ENCODE results near the gene TPP1.
A peak's percentile ranks its signal among the peaks of the same experiment; 100 is the strongest.

Gene TPP1

DNA sequence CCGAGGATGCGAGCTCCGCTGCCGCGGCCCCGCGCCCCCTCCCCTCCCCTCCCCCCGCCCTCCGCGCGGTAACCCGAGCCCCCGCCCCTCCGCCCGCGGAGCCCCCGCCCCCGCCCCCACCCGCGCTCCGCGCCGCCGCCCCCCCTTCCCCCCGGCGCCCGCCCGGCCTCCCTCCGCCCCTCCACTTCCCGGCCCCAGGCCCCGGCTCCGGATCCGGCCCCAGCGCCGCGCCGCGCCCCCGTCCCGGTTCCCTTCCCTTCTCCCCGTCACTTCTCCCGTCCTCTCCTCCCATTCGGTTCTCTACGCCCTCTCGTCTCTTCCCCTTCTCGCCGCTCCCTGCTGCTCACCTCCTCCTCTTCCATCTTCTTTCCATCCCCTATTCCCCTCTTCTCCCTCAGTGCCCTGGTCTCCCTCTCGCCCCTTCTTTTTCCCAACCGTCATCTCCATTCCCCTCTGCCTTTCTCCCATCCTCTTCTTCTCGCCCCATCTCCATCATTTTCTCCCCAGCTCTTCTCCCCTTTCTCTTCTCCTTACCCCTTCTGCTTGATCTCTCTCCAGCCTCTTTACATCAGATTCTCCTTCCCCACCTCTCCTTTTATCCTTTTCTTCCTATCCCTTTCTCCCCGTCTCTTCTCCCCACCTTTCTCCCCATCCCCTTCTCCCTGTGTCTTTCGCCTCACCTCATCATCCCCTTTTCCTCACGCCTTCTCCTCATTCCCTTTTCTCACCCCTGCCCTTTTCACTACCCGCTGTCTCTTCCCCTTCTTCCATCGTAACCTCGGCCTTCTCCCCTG, 36.8 kb upstream of the TPP1 start, which contains the start of gene DCHS1:
TSS of gene DCHS1 (minus strand) at position 20 of the 794 bp plus-strand sequence. CDS start 14,196 bp downstream, outside the sequence.
- TF ChIP-seq POLR2A (IDR thresholded peaks at IDR 0.05; ENCODE audit: low read depth, low read length) (no peak), POLR2AphosphoS5 (IDR thresholded peaks at IDR 0.05; ENCODE audit: low read depth, low read length) (no peak), TAF1 (IDR thresholded peaks at IDR 0.05; ENCODE audit: borderline replicate concordance, low read depth, low read length) (no peak)
- no peak for FAIRE-seq
- DNase-seq (ENCODE audit: insufficient read length), result no peak

DNA sequence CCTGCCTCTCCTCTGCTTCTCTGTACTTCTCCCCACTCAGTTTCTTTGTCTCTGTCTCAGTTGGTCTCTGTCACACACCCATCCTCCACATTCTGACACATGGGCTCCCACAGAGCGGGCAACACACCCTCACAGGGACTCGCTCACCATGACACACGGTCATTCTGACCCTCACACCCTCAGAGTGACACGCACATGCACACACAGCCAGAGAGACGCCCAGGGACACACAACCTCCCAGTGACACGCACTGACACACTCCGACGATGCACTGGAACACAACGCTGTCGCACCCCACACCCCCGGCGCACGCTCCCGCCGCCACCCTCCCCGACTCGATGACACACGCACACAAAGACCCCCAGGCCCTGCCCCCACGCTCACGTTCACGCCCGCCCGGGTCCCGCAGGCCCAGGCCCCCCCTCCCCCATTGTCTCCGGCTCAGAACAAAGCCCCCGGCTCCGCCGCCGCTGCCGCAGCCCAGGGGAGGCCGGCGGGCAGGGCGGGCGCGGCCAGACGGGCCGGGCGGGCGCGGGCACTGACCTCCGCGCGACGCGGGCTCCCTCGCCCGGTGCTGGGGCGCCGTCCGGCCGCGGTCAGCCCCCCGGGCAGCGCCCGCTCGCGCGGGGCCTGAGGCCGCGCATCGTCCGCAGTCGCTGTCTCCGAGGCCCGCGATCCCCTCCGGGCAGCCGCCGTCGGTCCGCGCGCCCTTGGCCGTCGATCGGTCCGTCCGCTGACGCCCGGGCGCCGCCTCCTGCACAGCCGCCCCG, 36.0 kb upstream of the TPP1 start:
- TF ChIP-seq POLR2A (IDR thresholded peaks at IDR 0.05; ENCODE audit: low read depth, low read length), result no peak
- TF ChIP-seq POLR2AphosphoS5 (IDR thresholded peaks at IDR 0.05; ENCODE audit: low read depth, low read length), result no peak
- TF ChIP-seq TAF1 (IDR thresholded peaks at IDR 0.05; ENCODE audit: borderline replicate concordance, low read depth, low read length), result no peak
- FAIRE-seq, result peak; percentile 27
- DNase-seq (ENCODE audit: insufficient read length), result no peak

DNA sequence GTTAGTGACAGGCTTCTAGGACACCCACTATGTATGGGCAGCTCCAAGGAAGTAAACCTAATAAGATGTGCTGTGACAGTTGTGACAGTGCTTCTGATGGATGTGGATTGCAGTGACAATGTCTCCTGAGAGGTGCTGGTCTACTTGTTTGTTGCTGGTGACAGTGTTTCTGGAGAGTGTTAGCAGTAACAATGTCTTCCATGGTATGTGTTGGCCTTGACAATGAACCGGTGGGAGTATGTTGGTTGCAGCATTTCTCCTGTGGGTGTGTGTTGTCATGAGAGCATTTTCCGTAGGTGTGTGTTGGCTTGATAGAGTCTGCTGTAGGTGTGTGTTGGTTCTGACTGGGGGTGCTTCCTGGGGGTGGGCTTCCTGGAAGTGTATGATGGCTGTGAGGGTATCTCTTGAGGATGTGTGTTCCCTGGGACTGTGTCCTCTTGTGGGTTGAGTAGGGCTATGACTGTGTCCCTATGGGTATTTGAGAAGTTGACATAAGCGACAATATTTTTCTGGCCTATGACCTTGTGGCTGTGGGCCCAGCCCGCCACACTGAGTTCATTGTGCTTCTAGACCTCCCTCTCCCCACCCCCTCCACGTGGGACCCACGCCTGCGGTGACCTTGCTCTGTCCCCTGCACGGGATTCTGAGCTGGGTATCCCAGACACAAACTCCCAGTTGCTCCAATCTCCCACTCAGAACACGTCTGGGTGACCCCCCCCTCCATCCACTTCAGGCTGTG, 35.2 kb upstream of the TPP1 start:
- DNase-seq (ENCODE audit: insufficient read length), result no peak
- TF ChIP-seq TAF1 (IDR thresholded peaks at IDR 0.05; ENCODE audit: borderline replicate concordance, low read depth, low read length) (no peak), POLR2A (IDR thresholded peaks at IDR 0.05; ENCODE audit: low read depth, low read length) (no peak), POLR2AphosphoS5 (IDR thresholded peaks at IDR 0.05; ENCODE audit: low read depth, low read length) (no peak)
- FAIRE-seq, result peak; percentile 24

DNA sequence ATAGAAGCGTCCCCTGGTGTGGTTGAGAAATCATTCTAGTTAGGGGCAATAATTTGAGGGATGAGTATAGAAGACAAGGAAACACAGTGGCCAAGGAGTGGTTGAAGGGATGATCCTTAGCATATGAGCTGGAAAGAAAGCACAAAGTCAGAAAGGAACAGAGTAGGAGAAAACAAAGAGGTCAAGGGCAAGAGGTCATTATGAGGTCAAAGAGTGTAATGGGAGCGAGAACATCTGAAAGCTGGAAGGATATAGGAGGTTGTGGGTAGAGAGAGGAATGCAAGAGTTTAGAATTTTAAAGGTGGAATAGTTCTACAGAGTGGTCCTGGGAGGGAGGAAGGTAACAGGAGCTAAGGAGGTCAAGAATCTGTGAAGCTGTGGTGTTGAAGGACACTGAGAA, 34.4 kb upstream of the TPP1 start:
- no peak for DNase-seq (ENCODE audit: insufficient read length)
- no peak for FAIRE-seq
- TF ChIP-seq POLR2A (IDR thresholded peaks at IDR 0.05; ENCODE audit: low read depth, low read length), result no peak
- TF ChIP-seq TAF1 (IDR thresholded peaks at IDR 0.05; ENCODE audit: borderline replicate concordance, low read depth, low read length), result no peak
- TF ChIP-seq POLR2AphosphoS5 (IDR thresholded peaks at IDR 0.05; ENCODE audit: low read depth, low read length), result no peak

DNA sequence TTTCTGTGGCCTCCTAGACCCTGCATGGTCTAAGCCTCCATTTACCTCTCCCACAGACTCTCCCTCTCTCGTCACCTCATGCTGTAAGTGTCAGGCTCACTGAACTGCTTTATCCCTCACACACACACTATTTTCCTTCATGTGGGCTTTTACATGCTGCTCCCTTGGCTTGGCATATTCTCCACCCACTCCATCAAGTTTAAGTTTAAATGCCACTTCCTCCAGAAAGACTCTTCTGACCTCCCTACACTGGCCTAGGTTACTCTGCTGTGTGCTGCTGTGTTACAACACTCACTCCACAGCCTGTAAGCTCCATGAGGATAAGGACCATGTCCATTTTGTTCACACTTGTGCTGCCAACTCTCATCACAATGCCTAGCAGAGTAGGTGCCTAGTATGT, 33.9 kb upstream of the TPP1 start:
- DNase-seq (ENCODE audit: insufficient read length) (no peak), FAIRE-seq (no peak)
- TF ChIP-seq POLR2AphosphoS5 (IDR thresholded peaks at IDR 0.05; ENCODE audit: low read depth, low read length) (no peak), TAF1 (IDR thresholded peaks at IDR 0.05; ENCODE audit: borderline replicate concordance, low read depth, low read length) (no peak), POLR2A (IDR thresholded peaks at IDR 0.05; ENCODE audit: low read depth, low read length) (no peak)

DNA sequence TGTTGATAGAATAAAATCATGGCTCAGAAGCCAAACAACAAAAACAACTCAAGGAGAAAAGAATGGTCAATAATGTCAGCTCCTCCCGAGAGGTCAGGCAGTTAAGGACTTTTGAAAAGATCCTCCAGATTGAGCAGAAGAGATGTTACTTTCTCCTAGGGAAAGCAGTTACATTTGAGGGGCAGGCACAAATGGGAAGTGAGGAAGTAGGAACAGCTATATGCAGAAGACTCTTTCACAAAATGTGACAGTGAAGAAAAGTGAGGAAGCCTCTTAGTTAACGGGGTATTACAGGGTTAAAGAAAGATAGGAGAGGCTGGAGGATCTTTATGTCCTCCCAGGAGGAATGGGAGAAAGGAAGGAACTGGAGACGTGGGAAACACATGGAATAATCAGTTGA, 33.0 kb upstream of the TPP1 start:
- no peak for TF ChIP-seq POLR2A (IDR thresholded peaks at IDR 0.05; ENCODE audit: low read depth, low read length)
- TF ChIP-seq POLR2AphosphoS5 (IDR thresholded peaks at IDR 0.05; ENCODE audit: low read depth, low read length), result no peak
- TF ChIP-seq TAF1 (IDR thresholded peaks at IDR 0.05; ENCODE audit: borderline replicate concordance, low read depth, low read length), result no peak
- no peak for DNase-seq (ENCODE audit: insufficient read length)
- no peak for FAIRE-seq

DNA sequence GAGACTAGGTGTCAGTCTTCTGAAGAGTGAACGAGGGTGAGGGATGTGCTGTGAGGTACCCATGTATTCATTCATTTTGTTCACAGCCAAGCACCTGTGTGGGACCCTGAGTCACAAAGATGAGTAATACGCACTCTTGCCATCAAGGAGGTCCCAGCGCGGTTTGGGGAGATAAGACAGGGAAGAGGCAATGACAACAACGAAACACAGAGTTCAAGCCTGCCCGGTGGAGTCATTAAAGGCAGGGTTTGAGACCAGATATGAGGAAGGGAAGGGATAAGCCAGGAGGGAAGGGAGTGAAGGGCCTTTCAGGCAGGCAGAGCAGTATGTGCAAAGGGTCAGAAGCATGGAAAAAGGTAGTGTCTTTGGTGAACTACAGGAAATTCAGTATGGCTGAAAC, 31.8 kb upstream of the TPP1 start:
- TF ChIP-seq TAF1 (IDR thresholded peaks at IDR 0.05; ENCODE audit: borderline replicate concordance, low read depth, low read length) (no peak), POLR2A (IDR thresholded peaks at IDR 0.05; ENCODE audit: low read depth, low read length) (no peak), POLR2AphosphoS5 (IDR thresholded peaks at IDR 0.05; ENCODE audit: low read depth, low read length) (no peak)
- no peak for FAIRE-seq
- no peak for DNase-seq (ENCODE audit: insufficient read length)

DNA sequence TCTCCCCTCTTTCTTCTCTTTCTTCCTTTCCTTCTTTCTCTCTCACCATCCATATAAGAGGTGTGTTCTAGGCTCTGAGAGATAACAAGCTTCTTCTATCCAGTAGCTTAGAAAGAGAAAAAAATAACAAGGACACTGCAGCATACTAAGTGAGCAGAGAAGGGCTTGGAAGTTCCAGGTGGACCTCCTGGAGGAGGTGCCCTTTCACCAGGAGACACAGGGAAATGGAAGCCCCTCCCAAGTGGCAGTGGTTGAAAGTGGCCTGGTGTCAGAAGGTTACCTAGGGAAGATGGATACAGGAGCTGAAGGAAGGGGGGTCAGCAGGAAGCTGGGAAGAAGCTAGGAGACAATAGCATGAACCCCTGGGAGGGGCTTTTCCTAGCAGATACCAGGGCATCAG, 30.9 kb upstream of the TPP1 start:
- DNase-seq (ENCODE audit: insufficient read length), result no peak
- FAIRE-seq, result no peak
- TF ChIP-seq TAF1 (IDR thresholded peaks at IDR 0.05; ENCODE audit: borderline replicate concordance, low read depth, low read length) (no peak), POLR2AphosphoS5 (IDR thresholded peaks at IDR 0.05; ENCODE audit: low read depth, low read length) (no peak), POLR2A (IDR thresholded peaks at IDR 0.05; ENCODE audit: low read depth, low read length) (no peak)

DNA sequence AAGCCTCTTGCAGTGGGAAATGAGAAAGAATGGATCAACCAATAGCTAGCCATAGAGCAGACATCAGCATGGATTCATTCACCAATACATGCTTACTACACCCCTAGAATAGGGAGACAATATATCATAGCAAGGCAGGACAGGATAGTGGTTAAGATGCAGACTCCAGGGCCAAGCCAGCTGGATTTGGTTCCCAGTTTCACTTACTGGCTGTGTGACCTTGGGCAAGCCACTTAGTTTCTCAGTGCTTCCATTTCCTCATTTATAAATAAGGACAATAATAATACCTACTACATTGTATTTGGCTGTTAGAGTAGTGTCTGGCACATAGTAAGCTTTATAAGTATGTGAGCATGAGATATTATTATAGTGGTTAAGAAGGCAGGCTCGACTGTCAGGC, 29.3 kb upstream of the TPP1 start:
- FAIRE-seq (no peak), DNase-seq (ENCODE audit: insufficient read length) (no peak)
- TF ChIP-seq TAF1 (IDR thresholded peaks at IDR 0.05; ENCODE audit: borderline replicate concordance, low read depth, low read length) (no peak), POLR2AphosphoS5 (IDR thresholded peaks at IDR 0.05; ENCODE audit: low read depth, low read length) (no peak), POLR2A (IDR thresholded peaks at IDR 0.05; ENCODE audit: low read depth, low read length) (no peak)

DNA sequence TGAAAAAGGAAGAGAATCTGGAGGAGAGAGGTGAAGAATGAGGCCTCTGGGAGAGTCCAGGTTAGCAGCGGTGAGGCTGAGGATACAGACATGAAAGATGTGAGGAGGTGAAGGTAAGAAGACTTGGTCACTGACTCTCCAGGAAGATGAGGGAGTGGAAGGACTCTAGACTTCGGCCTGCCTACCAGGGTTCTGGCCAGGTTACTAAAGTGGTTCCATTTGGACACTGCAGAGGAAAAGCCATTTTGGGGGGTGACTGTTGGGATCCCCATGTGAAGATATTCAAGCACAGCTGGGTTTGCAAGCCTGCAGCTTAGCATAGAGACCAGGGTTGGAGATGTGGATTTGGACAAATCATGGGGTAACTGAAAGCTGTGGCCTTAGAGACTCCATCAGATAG, 28.6 kb upstream of the TPP1 start:
- TF ChIP-seq TAF1 (IDR thresholded peaks at IDR 0.05; ENCODE audit: borderline replicate concordance, low read depth, low read length) (no peak), POLR2A (IDR thresholded peaks at IDR 0.05; ENCODE audit: low read depth, low read length) (no peak), POLR2AphosphoS5 (IDR thresholded peaks at IDR 0.05; ENCODE audit: low read depth, low read length) (no peak)
- no peak for DNase-seq (ENCODE audit: insufficient read length)
- no peak for FAIRE-seq

All from GM12892 (cell line).